T-helper 1 cell (primary cell): ENCODE results near the gene NEGR1.

Source experiments
- DNase-seq, 5 donors: peaks; one replicate each; pipeline ENCODE4 v3.0.0-alpha.2; 2012 to 2020

The NEGR1 gene

GRCh38 chr1:71766748-71767147, 515.6 kb downstream of the NEGR1 start:
- DNase-seq: no peak

GRCh38 chr1:71762514-71763255, 519.7 kb downstream of the NEGR1 start:
- no peak for DNase-seq

- no peak for DNase-seq
These were observed 526.9 kb downstream of the NEGR1 start for GRCh38 chr1:71755441-71755840.

GRCh38 chr1:71753746-71754145, 528.6 kb downstream of the NEGR1 start:
- DNase-seq: no peak

GRCh38 chr1:71745326-71745725, 537.0 kb downstream of the NEGR1 start:
- no peak for DNase-seq

- DNase-seq: no peak
These were observed 538.5 kb downstream of the NEGR1 start for GRCh38 chr1:71743862-71744261.

- DNase-seq: no peak
These were observed 543.4 kb downstream of the NEGR1 start for GRCh38 chr1:71738910-71739309.

- no peak for DNase-seq
These were observed 544.1 kb downstream of the NEGR1 start for GRCh38 chr1:71738256-71738655.

- no peak for DNase-seq
These were observed 544.6 kb downstream of the NEGR1 start for GRCh38 chr1:71737768-71738167.

- DNase-seq: no peak
These were observed 549.2 kb downstream of the NEGR1 start for GRCh38 chr1:71733121-71733520.

- no peak for DNase-seq
These were observed 560.8 kb downstream of the NEGR1 start for GRCh38 chr1:71721532-71721931.

- DNase-seq: no peak
These were observed 563.0 kb downstream of the NEGR1 start for GRCh38 chr1:71719330-71719729.

- no peak for DNase-seq
These were observed 565.2 kb downstream of the NEGR1 start for GRCh38 chr1:71717186-71717585.

GRCh38 chr1:71711456-71711855, 570.9 kb downstream of the NEGR1 start:
- no peak for DNase-seq

- DNase-seq: no peak
These were observed 576.2 kb downstream of the NEGR1 start for GRCh38 chr1:71706029-71706671.

- no peak for DNase-seq
These were observed 584.2 kb downstream of the NEGR1 start for GRCh38 chr1:71698186-71698585.

GRCh38 chr1:71695821-71696220, 586.5 kb downstream of the NEGR1 start:
- no peak for DNase-seq

GRCh38 chr1:71695084-71695483, 587.3 kb downstream of the NEGR1 start:
- no peak for DNase-seq

GRCh38 chr1:71693581-71693980, 588.8 kb downstream of the NEGR1 start:
- DNase-seq: no peak

- DNase-seq: no peak
These were observed 592.7 kb downstream of the NEGR1 start for GRCh38 chr1:71689635-71690034.

- DNase-seq: no peak
These were observed 595.0 kb downstream of the NEGR1 start for GRCh38 chr1:71687376-71687775.

GRCh38 chr1:71676979-71677925, 605.1 kb downstream of the NEGR1 start:
- DNase-seq: no peak

- DNase-seq: no peak
These were observed 614.3 kb downstream of the NEGR1 start for GRCh38 chr1:71668065-71668464.
